Glutamatergic neuron (in vitro differentiated cells): ENCODE data around the gene MAVS. TPM values are rescaled to one million over a fixed set of nuclear protein-coding genes. Genes with fewer than 3 reads are reported as not detected.
A peak's percentile ranks its signal among the peaks of the same experiment; 100 is the strongest.

Source experiments
- DNase-seq: peaks from one replicate; pipeline ENCODE4 v3.0.0; 2022
- H3K27ac Mint-ChIP-seq: one replicate; pipeline ENCODE4 v1.8.0; 2020; ENCODE audit warnings: mild to moderate bottlenecking, mixed read lengths, inconsistent platforms; ENCODE audit not compliant: unreplicated experiment
- H3K27me3 Mint-ChIP-seq: one replicate; pipeline ENCODE4 v1.8.0; 2020; ENCODE audit warnings: mild to moderate bottlenecking, moderate library complexity, mixed read lengths, inconsistent platforms; ENCODE audit not compliant: unreplicated experiment
- H3K36me3 Mint-ChIP-seq: one replicate; pipeline ENCODE4 v1.8.0; 2020; ENCODE audit warnings: mild to moderate bottlenecking, mixed read lengths, inconsistent platforms; ENCODE audit not compliant: unreplicated experiment
- H3K4me1 Mint-ChIP-seq: one replicate; pipeline ENCODE4 v1.8.0; 2020; ENCODE audit warnings: mild to moderate bottlenecking, low read depth, mixed read lengths, inconsistent platforms; ENCODE audit not compliant: unreplicated experiment
- H3K4me3 Mint-ChIP-seq: one replicate; pipeline ENCODE4 v1.8.0; 2020; ENCODE audit warnings: mild to moderate bottlenecking, mixed read lengths, inconsistent platforms; ENCODE audit not compliant: unreplicated experiment
- H3K9me3 Mint-ChIP-seq: one replicate; pipeline ENCODE4 v1.8.0; 2020; ENCODE audit warnings: mild to moderate bottlenecking, moderate library complexity, mixed read lengths, inconsistent platforms; ENCODE audit not compliant: unreplicated experiment
- total RNA-seq: library from RNA; stranded (reverse); fragmentation: NEBNext Ultra II Directional; extraction: Animal tissue kit (Norgen Biotek cat#: 25700); gene quantifications from one replicate; pipeline ENCODE4 v1.2.1, GENCODE V29; 2021; ENCODE audit not compliant: unreplicated experiment
- TF ChIP-seq, protein P1 (sequence below): fragments of 200-600 bp; sonication (generic); IDR thresholded peaks from one replicate; pipeline ENCODE4 v1.5.0; 2021; ENCODE audit not compliant: partially characterized antibody, unreplicated experiment

Gene MAVS
- total RNA-seq, 1 donor from 2014 or later: 25.8 TPM

- DNase-seq: no peak
- TF ChIP-seq, protein P1, sequence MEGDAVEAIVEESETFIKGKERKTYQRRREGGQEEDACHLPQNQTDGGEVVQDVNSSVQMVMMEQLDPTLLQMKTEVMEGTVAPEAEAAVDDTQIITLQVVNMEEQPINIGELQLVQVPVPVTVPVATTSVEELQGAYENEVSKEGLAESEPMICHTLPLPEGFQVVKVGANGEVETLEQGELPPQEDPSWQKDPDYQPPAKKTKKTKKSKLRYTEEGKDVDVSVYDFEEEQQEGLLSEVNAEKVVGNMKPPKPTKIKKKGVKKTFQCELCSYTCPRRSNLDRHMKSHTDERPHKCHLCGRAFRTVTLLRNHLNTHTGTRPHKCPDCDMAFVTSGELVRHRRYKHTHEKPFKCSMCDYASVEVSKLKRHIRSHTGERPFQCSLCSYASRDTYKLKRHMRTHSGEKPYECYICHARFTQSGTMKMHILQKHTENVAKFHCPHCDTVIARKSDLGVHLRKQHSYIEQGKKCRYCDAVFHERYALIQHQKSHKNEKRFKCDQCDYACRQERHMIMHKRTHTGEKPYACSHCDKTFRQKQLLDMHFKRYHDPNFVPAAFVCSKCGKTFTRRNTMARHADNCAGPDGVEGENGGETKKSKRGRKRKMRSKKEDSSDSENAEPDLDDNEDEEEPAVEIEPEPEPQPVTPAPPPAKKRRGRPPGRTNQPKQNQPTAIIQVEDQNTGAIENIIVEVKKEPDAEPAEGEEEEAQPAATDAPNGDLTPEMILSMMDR: no peak
- peak overlapping the region; percentile 87 for H3K27ac Mint-ChIP-seq
- peaks cover 11% of the 10 kb centered on the region for H3K27me3 Mint-ChIP-seq
- peak overlapping the region; percentile 81 for H3K4me3 Mint-ChIP-seq
- H3K36me3 Mint-ChIP-seq: no peaks in the 10 kb centered on the region
- H3K9me3 Mint-ChIP-seq: peaks cover 15% of the 10 kb centered on the region
- H3K4me1 Mint-ChIP-seq: peaks cover 15% of the 10 kb centered on the region
Measured at GRCh38 chr20:3819411-3820047, 27.1 kb upstream of the MAVS start.

GRCh38 chr20:3820048-3820900 is 26.4 kb upstream of the MAVS start, which contains the start of gene AP5S1:
Gene AP5S1 (plus strand): TSS chr20:3820547. CDS start chr20:3822118, 1,571 bp downstream.
- peak within 1 kb of the TSS; percentile 94 for H3K4me3 Mint-ChIP-seq
- peaks cover 11% of the 10 kb centered on the region for H3K27me3 Mint-ChIP-seq
- peaks cover 15% of the 10 kb centered on the region for H3K9me3 Mint-ChIP-seq
- H3K4me1 Mint-ChIP-seq: peaks cover 15% of the 10 kb centered on the region
- peak; percentile 98 for DNase-seq
- peak within 1 kb of the TSS; percentile 87 for H3K27ac Mint-ChIP-seq
- no peaks in the 10 kb centered on the region for H3K36me3 Mint-ChIP-seq
- TF ChIP-seq, protein P1: peak; percentile 99

DNA sequence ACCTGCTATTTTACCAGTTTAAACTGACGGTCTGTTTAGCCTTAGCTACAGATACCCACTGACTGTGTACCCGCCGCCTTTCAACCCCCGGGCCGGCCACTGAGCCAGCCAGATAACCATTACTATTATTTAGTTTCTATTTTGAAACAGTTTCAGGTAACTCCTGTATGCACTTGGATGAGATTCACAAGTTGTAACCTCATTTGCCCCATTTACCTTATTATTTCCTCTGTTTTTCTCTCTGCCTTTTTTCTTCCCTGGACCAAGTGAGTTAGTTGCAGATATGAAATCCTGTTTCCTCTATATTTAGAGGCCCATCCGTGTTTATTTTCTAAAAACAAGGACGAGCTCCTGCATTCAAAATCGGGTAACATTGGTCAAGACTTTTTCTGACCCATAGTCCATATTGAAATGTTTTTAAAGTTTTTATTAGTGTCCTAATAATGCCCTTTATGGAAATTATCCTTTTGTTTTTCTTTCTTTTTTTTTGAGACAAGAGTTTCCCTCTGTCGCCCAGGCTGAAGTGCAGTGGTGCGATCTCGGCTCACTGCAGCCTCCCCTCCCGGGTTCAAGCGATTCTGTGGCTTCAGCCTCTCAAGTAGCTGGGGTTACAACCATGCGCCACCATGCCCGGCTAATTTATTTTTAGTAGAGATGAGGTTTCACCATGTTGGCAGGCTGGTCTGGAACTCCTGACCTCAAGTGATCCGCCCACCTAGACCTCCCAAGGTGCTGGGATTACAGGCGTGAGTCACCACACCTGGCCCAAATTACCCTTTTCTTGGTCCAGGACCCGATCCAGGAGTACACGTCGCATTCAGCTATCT is 25.5 kb upstream of the MAVS start:
- Mint-ChIP-seq H3K4me3 (peak overlapping the region; percentile 94), H3K27ac (peak overlapping the region; percentile 85), H3K36me3 (no peaks in the 10 kb centered on the region), H3K9me3 (peaks cover 14% of the 10 kb centered on the region), H3K27me3 (peaks cover 11% of the 10 kb centered on the region), H3K4me1 (peaks cover 15% of the 10 kb centered on the region)
- TF ChIP-seq, protein P1: no peak
- DNase-seq: no peak

DNA sequence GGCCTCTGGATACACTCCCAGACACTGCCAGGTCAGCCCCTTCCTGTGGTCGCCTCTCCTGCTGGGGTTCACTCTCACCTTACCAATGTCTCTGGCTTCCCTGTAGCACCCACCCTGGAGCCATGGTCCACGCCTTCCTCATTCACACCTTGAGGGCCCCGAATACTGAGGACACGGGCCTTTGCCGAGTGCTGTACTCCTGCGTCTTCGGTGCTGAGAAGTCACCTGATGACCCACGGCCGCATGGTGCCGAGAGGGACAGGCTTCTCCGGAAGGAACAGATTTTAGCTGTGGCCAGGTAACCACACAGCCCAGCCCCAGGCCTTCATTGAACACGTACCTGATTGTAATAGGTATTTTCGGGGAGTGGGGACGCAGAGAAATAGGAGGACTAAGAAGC is 24.6 kb upstream of the MAVS start:
- Mint-ChIP-seq H3K27me3 (peaks cover 14% of the 10 kb centered on the region), H3K9me3 (peaks cover 12% of the 10 kb centered on the region), H3K4me3 (peak overlapping the region; percentile 94), H3K27ac (no peak overlapping the region), H3K4me1 (peaks cover 12% of the 10 kb centered on the region), H3K36me3 (no peaks in the 10 kb centered on the region)
- DNase-seq: no peak
- TF ChIP-seq, protein P1: no peak
